Skeletal muscle tissue (tissue), 4 donors: ENCODE results near the gene ARHGAP32. TPM values are rescaled to one million over a fixed set of nuclear protein-coding genes. Genes with fewer than 3 reads are reported as not detected.
"Not testable (repeated sequence)": the region's sequence is repeated elsewhere in the genome, so short reads cannot be mapped to it uniquely, and the experiment has no call there.

Experiments
- H3K27ac ChIP-seq: one replicate; pipeline ENCODE4 v1.7.0; 2013; ENCODE audit warnings: mild to moderate bottlenecking, low read depth, low read length, inconsistent platforms
- H3K27me3 ChIP-seq, 3 donors: one replicate each; pipeline ENCODE4 v1.7.0; 2013; ENCODE audit warnings: low read length in 3 of 3; ENCODE audit not compliant: control insufficient read depth in 3 of 3, insufficient read depth in 3 of 3
- H3K36me3 ChIP-seq, 3 donors: one replicate each; pipeline ENCODE4 v1.7.0; 2013; ENCODE audit warnings: low read length in 3 of 3; ENCODE audit not compliant: control insufficient read depth in 3 of 3, insufficient read depth in 3 of 3
- H3K4me1 ChIP-seq, 3 donors: one replicate each; pipeline ENCODE4 v1.7.0; 2013; ENCODE audit warnings: low read length in 3 of 3, mild to moderate bottlenecking in 3 of 3; ENCODE audit not compliant: control insufficient read depth in 3 of 3, insufficient read depth in 3 of 3
- H3K4me3 ChIP-seq, 3 donors: one replicate each; pipeline ENCODE4 v1.7.0; 2013; ENCODE audit warnings: low read length in 3 of 3
- H3K9ac ChIP-seq, 3 donors: one replicate each; pipeline ENCODE4 v1.7.0; 2013; ENCODE audit warnings: low read length in 3 of 3, mild to moderate bottlenecking in 3 of 3, moderate library complexity in 2 of 3, low read depth in 1 of 3
- H3K9me3 ChIP-seq, 3 donors: one replicate each; pipeline ENCODE4 v1.7.0; 2013; ENCODE audit warnings: low read length in 3 of 3; ENCODE audit not compliant: control insufficient read depth in 3 of 3
- total RNA-seq: library from RNA; depleted of rRNA; stranded (reverse); fragments of >200 nt; gene quantifications from one replicate; pipeline ENCODE4 v1.2.3, GENCODE V29; 2014
- donor health status: Osteomylitis.

Gene ARHGAP32
- total RNA-seq, 1 donor from 2014 or later = 23.5 TPM

DNA sequence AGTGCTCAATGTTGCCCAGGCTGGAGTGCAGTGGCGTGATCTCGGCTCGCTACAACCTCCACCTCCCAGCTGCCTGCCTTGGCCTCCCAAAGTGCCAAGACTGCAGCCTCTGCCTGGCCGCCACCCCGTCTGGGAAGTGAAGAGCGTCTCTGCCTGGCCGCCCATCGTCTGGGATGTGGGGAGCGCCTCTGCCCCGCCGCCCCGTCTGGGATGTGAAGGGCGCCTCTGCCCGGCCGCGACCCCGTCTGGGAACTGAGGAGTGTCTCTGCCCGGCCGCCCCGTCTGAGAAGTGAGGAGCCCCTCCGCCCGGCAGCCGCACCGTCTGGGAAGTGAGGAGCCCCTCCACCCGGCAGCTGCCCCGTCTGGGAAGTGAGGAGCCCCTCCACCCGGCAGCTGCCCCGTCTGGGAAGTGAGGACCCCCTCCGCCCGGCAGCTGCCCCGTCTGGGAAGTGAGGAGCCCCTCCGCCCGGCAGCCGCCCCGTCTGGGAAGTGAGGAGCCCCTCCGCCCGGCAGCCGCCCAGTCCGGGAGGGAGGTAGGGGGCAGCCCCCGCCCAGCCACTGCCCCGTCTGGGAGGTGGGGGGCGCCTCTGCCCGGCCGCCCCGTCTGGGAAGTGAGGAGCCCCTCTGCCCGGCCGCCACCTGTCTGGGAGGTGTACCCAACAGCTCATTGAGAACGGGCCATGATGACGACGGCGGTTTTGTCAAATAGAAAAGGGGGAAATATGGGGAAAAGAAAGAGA, 63.1 kb downstream of the ARHGAP32 start:
- H3K9ac ChIP-seq, H3K27me3 ChIP-seq, H3K9me3 ChIP-seq, H3K27ac ChIP-seq, H3K4me3 ChIP-seq, H3K4me1 ChIP-seq, H3K36me3 ChIP-seq: not testable (repeated sequence)

DNA sequence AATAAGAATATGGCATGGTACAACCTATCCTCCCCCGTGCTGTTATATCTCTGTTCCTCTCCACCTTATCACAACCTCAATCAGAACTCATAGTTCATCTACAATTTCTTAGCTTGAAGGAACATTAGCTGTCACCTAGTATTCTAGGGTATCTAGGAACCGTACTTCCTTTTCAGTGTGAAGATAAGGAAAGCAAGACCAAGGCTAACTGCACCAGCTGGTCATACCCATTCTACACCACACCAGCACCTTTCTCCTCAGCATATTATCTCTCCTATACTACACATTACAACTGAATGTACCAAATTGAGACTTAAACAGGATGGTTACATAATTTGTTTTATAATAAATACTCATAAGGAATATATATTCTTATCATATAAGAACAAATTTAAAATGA, 73.1 kb downstream of the ARHGAP32 start:
- Histone ChIP-seq H3K36me3 (no peaks in the 10 kb centered on the region), H3K9me3 (no peaks in the 10 kb centered on the region), H3K4me1 (no peaks in the 10 kb centered on the region), H3K27me3 (no peaks in the 10 kb centered on the region), H3K4me3 (no peak overlapping the region), H3K9ac (no peak overlapping the region), H3K27ac (no peak overlapping the region)

DNA sequence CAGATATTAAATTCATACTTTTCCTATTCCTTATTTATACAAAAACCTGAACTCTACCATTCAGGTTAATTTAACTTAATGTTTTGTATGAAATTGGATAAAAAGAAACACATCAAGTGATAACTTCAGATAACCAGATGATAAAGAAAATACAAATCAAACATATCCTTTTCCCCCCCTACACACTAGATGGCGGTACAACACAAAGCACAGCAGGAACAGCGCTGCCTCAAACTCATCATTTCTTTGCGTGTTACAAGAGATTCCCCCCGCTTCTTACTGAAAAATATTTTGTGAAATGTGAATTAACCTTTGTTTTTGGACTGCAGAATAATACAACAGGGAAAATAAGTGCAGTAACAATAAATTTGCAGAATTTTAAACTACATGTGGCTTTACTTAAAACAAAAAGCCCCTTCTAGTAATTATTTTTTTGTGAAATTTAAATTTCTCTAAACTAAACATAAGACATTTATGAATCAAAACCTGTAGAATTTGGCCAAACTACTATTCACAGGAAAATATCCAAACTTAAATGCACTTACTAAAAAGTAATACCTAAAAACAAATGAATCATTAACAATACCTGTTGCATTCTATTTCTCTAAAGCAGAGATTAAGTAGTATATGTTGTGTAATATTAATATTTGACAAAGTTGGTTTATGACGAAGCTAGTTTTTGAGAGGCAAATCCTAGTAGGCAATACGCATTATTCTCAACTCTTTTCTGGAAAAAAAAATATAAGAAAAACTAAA, 74.4 kb downstream of the ARHGAP32 start:
- Histone ChIP-seq H3K4me1 (no peaks in the 10 kb centered on the region), H3K27me3 (no peaks in the 10 kb centered on the region), H3K36me3 (no peaks in the 10 kb centered on the region), H3K4me3 (no peak overlapping the region), H3K9me3 (no peaks in the 10 kb centered on the region), H3K27ac (no peak overlapping the region), H3K9ac (no peak overlapping the region)

DNA sequence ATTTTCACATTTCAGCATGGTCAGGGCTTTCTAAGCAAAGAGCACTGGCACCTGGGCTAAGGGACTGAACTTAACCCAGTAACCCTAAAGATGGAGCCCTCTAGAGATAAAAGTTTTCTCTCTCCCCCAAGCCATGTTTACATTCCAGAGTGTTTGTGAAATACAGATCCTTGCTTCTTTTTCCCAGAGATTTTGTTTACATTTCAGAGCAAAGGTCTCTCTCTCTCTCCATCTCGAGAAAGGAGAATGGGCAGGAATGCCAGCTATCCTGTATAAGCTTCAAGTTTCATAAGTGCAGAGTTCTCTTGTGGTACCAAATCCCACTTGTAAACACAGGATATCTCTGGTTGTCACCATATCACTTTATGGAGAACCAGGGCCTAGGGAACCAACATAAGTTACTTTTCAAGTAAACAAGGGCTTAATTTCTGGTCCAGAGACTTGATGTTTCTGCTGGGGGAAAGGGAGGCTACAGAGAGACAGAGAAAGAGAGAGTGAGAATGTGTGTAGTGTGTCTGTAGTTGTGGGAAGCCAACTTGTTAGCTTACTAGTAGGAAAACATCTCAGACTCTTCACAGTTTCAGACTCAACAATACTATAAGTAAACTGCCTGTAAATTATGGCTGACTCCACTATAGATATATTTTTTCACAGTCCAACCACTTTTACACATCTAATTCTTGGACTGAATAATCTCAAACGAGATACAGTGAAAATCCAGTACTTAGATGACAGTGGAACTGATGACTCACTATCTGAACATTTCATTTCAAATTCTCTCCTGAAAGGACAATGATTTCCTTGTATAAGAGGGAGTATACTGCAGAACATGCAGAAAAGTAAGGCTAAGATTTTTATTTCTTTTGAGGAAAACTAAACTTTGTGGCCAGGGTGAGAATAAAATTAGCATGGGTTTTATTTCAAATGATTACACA, 76.2 kb downstream of the ARHGAP32 start:
- Histone ChIP-seq H3K9me3 (no peaks in the 10 kb centered on the region), H3K4me3 (no peak overlapping the region), H3K9ac (no peak overlapping the region), H3K36me3 (no peaks in the 10 kb centered on the region), H3K27me3 (no peaks in the 10 kb centered on the region), H3K27ac (no peak overlapping the region), H3K4me1 (no peaks in the 10 kb centered on the region)

DNA sequence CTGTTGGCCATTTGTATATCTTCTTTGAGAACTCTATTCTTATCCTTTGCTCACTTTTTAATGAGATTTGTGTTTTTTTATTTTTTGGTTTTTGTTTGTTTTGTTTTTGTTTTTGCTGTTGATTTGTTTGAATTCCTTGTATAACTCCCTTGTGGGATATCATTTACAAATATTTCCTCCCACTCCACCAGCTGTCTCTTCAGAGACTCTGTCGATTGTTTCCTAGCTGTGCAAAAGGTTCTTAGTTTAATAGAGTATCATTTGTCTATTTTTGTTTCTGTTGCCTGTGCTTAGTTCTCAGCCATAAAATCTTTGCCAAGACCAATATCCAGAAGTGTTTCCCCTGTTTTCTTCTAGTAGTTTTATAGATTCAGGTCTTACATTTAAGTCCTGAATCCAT, 82.4 kb downstream of the ARHGAP32 start:
- H3K27ac ChIP-seq = no peak overlapping the region
- H3K36me3 ChIP-seq = no peaks in the 10 kb centered on the region
- peaks cover 0 to 2% (median 0%) of the 10 kb centered on the region in 3 donors for H3K9me3 ChIP-seq
- H3K9ac ChIP-seq = no peak overlapping the region
- no peak overlapping the region for H3K4me3 ChIP-seq
- H3K4me1 ChIP-seq = no peaks in the 10 kb centered on the region
- H3K27me3 ChIP-seq = no peaks in the 10 kb centered on the region

DNA sequence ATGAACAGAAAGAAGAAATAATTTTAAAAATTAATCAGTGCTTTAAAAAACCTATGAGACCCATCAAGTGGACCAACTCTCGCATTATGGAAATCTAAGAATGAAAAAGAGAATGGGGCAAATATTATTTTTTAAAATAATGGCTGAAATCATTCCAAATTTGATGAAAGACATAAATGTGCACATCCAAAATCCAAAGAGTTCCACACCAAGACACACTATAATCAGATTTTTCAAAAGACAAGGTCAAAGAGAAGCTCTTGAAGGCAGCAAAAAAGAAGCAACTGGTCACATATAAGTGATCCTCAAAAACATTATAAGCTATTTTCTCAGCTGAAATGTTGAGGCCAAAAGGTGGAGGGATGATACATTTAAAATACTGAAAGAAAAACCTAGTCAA, 85.3 kb downstream of the ARHGAP32 start:
- H3K9me3 ChIP-seq = peaks cover 0 to 2% (median 0%) of the 10 kb centered on the region in 3 donors
- H3K27ac ChIP-seq = no peak overlapping the region
- no peaks in the 10 kb centered on the region for H3K4me1 ChIP-seq
- H3K9ac ChIP-seq = no peak overlapping the region
- no peaks in the 10 kb centered on the region for H3K27me3 ChIP-seq
- H3K4me3 ChIP-seq = no peak overlapping the region
- no peaks in the 10 kb centered on the region for H3K36me3 ChIP-seq

DNA sequence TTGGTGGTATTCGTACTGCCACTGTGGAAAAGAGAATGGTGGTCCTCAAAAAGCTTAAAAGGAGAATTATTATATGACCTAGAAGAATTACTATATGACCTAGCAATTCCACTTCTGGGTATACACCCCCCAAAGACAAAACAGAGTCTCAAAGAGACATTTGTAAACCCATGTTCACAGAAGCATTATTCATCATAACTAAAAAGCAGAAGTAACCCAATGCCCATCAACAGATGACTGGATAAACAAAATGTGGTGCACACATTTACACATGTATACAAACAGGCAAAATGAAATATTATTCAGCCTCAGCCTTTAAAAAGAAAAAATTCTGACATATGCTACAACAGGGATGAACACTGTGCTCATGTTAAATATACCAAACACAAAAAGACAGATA, 89.4 kb downstream of the ARHGAP32 start:
- H3K9me3 ChIP-seq = peaks cover 0 to 3% (median 2%) of the 10 kb centered on the region in 3 donors
- H3K27me3 ChIP-seq = no peaks in the 10 kb centered on the region
- H3K36me3 ChIP-seq = peaks cover 0 to 3% (median 0%) of the 10 kb centered on the region in 3 donors
- H3K9ac ChIP-seq = no peak overlapping the region
- no peak overlapping the region for H3K4me3 ChIP-seq
- no peaks in the 10 kb centered on the region for H3K4me1 ChIP-seq
- no peak overlapping the region for H3K27ac ChIP-seq

DNA sequence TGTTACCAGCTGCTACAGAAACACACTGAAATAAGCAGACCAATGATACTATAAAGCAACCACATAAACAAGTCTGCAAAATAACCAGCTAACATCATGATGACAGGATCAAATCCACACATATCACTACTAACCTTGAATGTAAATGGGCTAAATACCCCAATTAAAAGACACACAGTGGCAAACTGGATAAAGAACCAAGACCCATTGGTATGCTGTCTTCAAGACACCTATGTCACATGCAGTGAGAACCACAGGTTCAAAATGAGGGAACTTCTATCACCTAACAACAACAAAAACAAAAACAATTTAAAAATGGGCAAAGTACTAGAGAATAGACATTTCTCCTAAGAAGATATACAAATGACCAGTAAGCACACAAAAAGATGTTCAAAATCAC, 89.9 kb downstream of the ARHGAP32 start:
- Histone ChIP-seq H3K36me3 (peaks cover 0 to 3% (median 0%) of the 10 kb centered on the region in 3 donors), H3K27ac (no peak overlapping the region), H3K4me1 (no peaks in the 10 kb centered on the region), H3K27me3 (no peaks in the 10 kb centered on the region), H3K4me3 (no peak overlapping the region), H3K9me3 (peaks cover 0 to 4% (median 2%) of the 10 kb centered on the region in 3 donors), H3K9ac (no peak overlapping the region)

DNA sequence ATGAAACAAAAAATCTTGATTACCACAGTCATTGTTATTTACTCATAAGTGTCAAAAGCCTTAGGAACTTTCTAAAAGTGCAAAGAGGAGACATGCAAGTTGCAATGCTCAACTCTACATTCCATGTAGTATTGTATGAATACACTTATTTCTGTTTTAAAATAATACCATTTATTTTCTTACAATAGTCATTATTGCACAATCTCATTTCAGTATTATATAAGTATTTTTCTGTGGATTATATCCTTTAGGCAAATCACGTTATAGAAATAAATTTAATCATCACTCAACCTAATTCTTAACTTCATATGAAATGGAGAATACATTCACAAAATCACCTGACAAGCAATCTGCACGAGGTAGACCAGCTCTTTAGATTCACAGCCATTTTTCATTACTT, 98.8 kb downstream of the ARHGAP32 start:
- Histone ChIP-seq H3K9me3 (peaks cover 0 to 4% (median 0%) of the 10 kb centered on the region in 3 donors), H3K4me1 (no peaks in the 10 kb centered on the region), H3K4me3 (no peak overlapping the region), H3K36me3 (no peaks in the 10 kb centered on the region), H3K9ac (no peak overlapping the region), H3K27ac (no peak overlapping the region), H3K27me3 (no peaks in the 10 kb centered on the region)
